B cell (primary cell): Measurements from ENCODE around the gene TARP.

Experiments
- EZH2 ChIP-seq: IDR thresholded peaks from 2 replicates; pipeline ENCODE4 v1.6.1; 2012; ENCODE audit warnings: borderline replicate concordance, low read depth, mild to moderate bottlenecking, moderate library complexity, low read length; ENCODE audit not compliant: insufficient read depth, poor library complexity, severe bottlenecking
- TF ChIP-seq, protein P1 (sequence below): fragments of 200-600 bp; IDR thresholded peaks from one replicate; pipeline ENCODE4 v1.8.0; 2022; ENCODE audit warnings: antibody characterized with exemption, mild to moderate bottlenecking

DNA sequence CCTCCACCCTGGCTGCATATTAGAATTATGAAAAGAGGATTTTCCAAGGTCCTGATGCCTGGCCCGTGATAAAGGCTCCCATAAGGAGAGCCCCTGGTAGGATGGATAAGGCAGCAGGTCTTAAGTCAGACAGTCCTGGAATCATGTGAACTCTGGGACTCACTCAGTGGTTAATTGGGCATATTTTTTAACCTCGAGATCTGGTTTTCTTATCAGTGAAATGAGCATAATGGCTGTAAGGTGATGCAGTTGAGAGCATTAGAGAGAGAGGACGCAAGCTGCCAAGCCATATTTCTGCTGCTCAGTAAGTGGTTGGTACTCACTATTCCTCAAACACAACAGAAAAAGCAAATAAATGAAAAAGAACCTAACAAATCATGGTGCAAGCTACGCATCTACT is 37.8 kb downstream of the TARP start:
- TF ChIP-seq, protein P1, sequence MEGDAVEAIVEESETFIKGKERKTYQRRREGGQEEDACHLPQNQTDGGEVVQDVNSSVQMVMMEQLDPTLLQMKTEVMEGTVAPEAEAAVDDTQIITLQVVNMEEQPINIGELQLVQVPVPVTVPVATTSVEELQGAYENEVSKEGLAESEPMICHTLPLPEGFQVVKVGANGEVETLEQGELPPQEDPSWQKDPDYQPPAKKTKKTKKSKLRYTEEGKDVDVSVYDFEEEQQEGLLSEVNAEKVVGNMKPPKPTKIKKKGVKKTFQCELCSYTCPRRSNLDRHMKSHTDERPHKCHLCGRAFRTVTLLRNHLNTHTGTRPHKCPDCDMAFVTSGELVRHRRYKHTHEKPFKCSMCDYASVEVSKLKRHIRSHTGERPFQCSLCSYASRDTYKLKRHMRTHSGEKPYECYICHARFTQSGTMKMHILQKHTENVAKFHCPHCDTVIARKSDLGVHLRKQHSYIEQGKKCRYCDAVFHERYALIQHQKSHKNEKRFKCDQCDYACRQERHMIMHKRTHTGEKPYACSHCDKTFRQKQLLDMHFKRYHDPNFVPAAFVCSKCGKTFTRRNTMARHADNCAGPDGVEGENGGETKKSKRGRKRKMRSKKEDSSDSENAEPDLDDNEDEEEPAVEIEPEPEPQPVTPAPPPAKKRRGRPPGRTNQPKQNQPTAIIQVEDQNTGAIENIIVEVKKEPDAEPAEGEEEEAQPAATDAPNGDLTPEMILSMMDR: no peak
- TF ChIP-seq EZH2: no peak
